A673 (cell line): ENCODE results near the gene STK10. TPM values are rescaled to one million over a fixed set of nuclear protein-coding genes. Genes with fewer than 3 reads are reported as not detected.
"Not testable (repeated sequence)": the region's sequence is repeated elsewhere in the genome, so short reads cannot be mapped to it uniquely, and the experiment has no call there.

ENCODE experiments used
- BruUV-seq: library from RNA; stranded (reverse); fragments of 400-500 nt; replicated peaks from 2 replicates; lab custom pipeline; 2021; lab: Mats Ljungman, UMichigan
- CTCF ChIA-PET: fragments of 300-600 bp; sonication (Branson Sonifier 250); formaldehyde crosslinking; loops from one replicate; lab custom pipeline; 2022; ENCODE audit warnings: antibody characterized with exemption; lab: Charles Lee
- POLR2A ChIA-PET: fragments of 300-600 bp; sonication (Branson Sonifier 250); formaldehyde crosslinking; loops from one replicate; lab custom pipeline; 2022; ENCODE audit warnings: antibody characterized with exemption; ENCODE audit not compliant: low non-redundant PET; lab: Charles Lee
- DNase-seq: peaks from one replicate; pipeline ENCODE4 v3.0.0-alpha.2; 2015; ENCODE audit warnings: low spot score
- H3K27ac ChIP-seq: fragments of 200-600 bp; sonication (generic); 2 replicates; pipeline ENCODE4 v1.5.1; 2016; ENCODE audit warnings: mixed run types, low read depth, mild to moderate bottlenecking, mixed read lengths, antibody characterized with exemption, low read length; ENCODE audit not compliant: poor library complexity, severe bottlenecking
- H3K27me3 ChIP-seq: fragments of 200-600 bp; sonication (generic); replicated peaks from 2 replicates; pipeline ENCODE4 v1.6.1; 2017; ENCODE audit warnings: mixed run types, low read depth, mild to moderate bottlenecking, mixed read lengths, antibody characterized with exemption, low read length; ENCODE audit not compliant: insufficient read depth, poor library complexity
- H3K36me3 ChIP-seq: fragments of 200-600 bp; sonication (generic); 2 replicates; pipeline ENCODE4 v1.6.1; 2016; ENCODE audit warnings: mixed run types, mild to moderate bottlenecking, mixed read lengths, antibody characterized with exemption, low read length; ENCODE audit not compliant: insufficient read depth, poor library complexity, severe bottlenecking
- H3K4me1 ChIP-seq: fragments of 200-600 bp; sonication (generic); 2 replicates; pipeline ENCODE4 v1.6.1; 2017; ENCODE audit warnings: mixed run types, mild to moderate bottlenecking, mixed read lengths, antibody characterized with exemption, low read length; ENCODE audit not compliant: insufficient read depth, poor library complexity, severe bottlenecking
- H3K4me3 ChIP-seq: fragments of 200-600 bp; sonication (generic); 2 replicates; pipeline ENCODE4 v1.5.1; 2016; ENCODE audit warnings: low read depth, mixed run types, mild to moderate bottlenecking, mixed read lengths, low read length; ENCODE audit not compliant: poor library complexity, severe bottlenecking
- H3K9me3 ChIP-seq: fragments of 200-600 bp; sonication (generic); 2 replicates; pipeline ENCODE4 v1.6.1; 2016; ENCODE audit warnings: mixed run types, low read depth, mild to moderate bottlenecking, mixed read lengths, antibody characterized with exemption, low read length; ENCODE audit not compliant: poor library complexity, severe bottlenecking
- CTCF ChIP-seq: fragments of 300-800, 200-600 bp; sonication (generic); conservative IDR thresholded peaks from 2 replicates; pipeline ENCODE4 v1.5.1; 2017; ENCODE audit warnings: low read depth, mild to moderate bottlenecking, antibody characterized with exemption, low read length, moderate library complexity, mixed read lengths
- EZH2 ChIP-seq: fragments of 200-600 bp; sonication (generic); IDR thresholded peaks from 2 replicates; pipeline ENCODE4 v1.6.1; 2017; ENCODE audit warnings: borderline replicate concordance, low read depth, mild to moderate bottlenecking, mixed read lengths, antibody characterized with exemption, low read length; ENCODE audit not compliant: poor library complexity, severe bottlenecking
- intact Hi-C: fragments of 100-400 bp; cut with micrococcal nuclease; formaldehyde crosslinking; loops from one replicate; pipeline ENCODE4 v1.10.0; 2022; ENCODE audit not compliant: unreplicated experiment
- total RNA-seq: library from RNA; stranded (reverse); gene quantifications from 2 replicates; pipeline ENCODE4 v1.2.3, GENCODE V29; 2021

Gene STK10
- total RNA-seq, 1 experiment from 2014 or later = 3.8 TPM

DNA sequence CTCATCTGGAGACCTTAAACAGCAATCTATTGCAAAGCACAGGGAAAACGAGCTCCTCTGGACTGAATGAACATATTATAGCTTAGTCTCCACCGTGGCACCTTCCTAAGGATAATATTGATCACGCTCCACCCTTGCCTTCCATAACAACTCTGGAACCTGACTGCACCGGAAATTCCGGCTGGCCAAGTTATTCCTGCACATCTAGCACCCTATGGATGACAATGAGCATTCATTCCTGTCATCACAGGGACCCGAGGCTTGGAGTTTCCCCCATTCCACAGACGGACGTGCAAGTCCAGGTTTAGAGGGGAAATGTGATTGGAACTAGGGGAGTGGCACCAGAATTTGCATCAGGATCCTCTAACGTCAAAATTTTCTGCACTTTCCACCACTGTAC, 27.5 kb downstream of the STK10 start:
- Histone ChIP-seq H3K9me3 (no peaks in the 10 kb centered on the region), H3K27ac (no peak overlapping the region), H3K36me3 (no peaks in the 10 kb centered on the region), H3K4me3 (no peak overlapping the region), H3K27me3 (no peaks in the 10 kb centered on the region), H3K4me1 (no peaks in the 10 kb centered on the region)
- CTCF ChIA-PET = no interaction called here
- no TSS peak for BruUV-seq
- DNase-seq = no peak
- POLR2A ChIA-PET = no interaction called here
- intact Hi-C loops = no loop called here
- TF ChIP-seq CTCF (no peak), EZH2 (no peak)

DNA sequence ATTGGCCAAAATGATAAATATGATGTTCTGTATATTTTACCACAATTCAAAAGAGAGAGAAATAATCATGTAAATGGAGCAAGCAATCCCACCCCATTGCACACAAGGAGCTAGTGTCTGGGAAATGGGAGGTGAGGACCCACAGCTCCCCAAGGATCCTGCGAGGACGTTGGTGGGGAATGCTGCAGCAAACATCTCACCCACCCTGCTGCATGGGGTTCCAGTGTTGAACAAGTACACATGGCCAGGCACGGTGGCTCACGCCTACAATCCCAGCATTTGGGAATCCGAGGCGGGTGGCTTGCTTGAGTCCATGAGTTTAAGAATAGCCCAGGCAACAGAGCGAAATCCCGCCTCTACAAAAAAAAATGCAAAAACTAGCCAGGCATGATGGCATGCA, 29.0 kb downstream of the STK10 start:
- H3K27ac ChIP-seq = no peak overlapping the region
- intact Hi-C loops = no loop called here
- POLR2A ChIA-PET = no interaction called here
- no peak for DNase-seq
- no peaks in the 10 kb centered on the region for H3K27me3 ChIP-seq
- CTCF ChIA-PET = no interaction called here
- no peak overlapping the region for H3K4me3 ChIP-seq
- BruUV-seq = no TSS peak
- TF ChIP-seq CTCF = no peak
- TF ChIP-seq EZH2 = no peak
- no peaks in the 10 kb centered on the region for H3K9me3 ChIP-seq
- H3K4me1 ChIP-seq = no peaks in the 10 kb centered on the region
- H3K36me3 ChIP-seq = no peaks in the 10 kb centered on the region

- TF ChIP-seq CTCF (no peak), EZH2 (no peak)
- POLR2A ChIA-PET = no interaction called here
- Histone ChIP-seq H3K4me3 (no peak overlapping the region), H3K36me3 (no peaks in the 10 kb centered on the region), H3K27ac (no peak overlapping the region), H3K4me1 (no peaks in the 10 kb centered on the region), H3K27me3 (no peaks in the 10 kb centered on the region), H3K9me3 (no peaks in the 10 kb centered on the region)
- intact Hi-C loops = no loop called here
- no peak for DNase-seq
- BruUV-seq = no TSS peak
- CTCF ChIA-PET = no interaction called here
Measured at GRCh38 chr5:172156541-172156994, 31.5 kb downstream of the STK10 start.

DNA sequence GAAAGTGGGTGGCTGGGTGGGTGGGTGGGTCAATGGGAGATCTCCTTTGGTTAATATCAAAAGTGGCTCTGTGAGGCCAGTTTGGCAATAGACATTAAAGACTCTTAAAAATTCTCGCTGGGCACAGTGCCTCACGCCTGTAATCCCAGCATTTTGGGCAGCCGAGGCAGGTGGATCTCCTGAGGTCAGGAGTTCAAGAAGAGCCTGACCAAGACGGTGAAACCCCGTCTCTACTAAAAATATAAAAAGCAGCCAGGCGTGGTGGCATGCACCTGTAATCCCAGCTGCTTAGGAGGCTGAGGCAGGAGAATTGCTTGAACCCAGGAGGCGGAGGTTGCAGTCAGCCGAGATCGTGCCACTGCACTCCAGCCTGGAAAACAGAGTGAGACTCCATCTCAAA, 32.9 kb downstream of the STK10 start:
- BruUV-seq, intact Hi-C loops, H3K4me3 ChIP-seq, H3K36me3 ChIP-seq, H3K27me3 ChIP-seq, POLR2A ChIA-PET, H3K9me3 ChIP-seq, H3K4me1 ChIP-seq, CTCF ChIA-PET, DNase-seq, H3K27ac ChIP-seq: not testable (repeated sequence)
